ENCODE measurements around the gene ABCA2.

Gene ABCA2

DNA sequence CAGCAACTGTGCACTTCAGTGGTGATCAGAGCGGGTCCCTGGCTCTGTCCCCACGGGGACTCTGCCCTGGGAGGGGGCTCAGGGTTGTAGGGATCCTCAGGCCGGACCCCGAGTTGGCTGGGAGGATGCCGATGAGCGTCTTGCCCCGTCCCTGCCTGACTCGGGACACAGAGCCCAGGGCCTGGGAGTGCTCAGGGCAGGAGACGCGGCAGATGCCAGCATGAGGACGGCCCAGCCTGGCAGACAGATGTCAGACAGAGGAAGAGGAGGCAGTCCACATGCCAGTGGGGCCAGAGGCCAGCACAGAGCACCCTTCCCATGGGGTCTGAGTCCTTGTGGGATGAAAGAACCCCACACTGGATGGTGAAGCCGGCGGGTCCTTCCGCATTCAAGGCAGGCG lies 64.7 kb downstream of the ABCA2 start:
- DNase-seq: no peak

DNA sequence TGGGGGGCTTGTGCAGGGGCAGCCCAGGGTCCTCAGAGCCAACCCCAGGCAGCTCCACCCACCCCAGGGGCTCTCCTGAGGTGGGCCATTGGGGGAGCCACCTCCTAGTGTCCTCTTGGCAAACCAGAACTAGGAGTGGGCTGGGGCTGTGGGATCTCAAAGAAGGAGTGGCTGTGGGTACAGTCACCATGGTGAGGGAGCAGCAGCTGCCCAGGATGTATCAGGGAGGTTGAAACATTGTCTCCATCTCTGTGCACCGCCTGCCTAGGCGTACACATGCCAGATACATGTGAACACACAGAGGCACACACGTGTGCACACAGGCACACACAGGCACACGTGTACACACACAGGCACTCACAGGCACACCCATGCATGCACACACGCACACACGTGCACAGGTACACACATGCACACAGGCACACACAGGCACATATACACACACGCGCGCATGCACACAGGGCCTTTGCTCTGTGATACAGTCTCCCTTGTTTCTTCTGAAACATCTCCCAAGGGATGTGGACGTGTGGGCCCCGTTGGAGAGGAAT lies 65.3 kb downstream of the ABCA2 start:
- no peak for DNase-seq

DNA sequence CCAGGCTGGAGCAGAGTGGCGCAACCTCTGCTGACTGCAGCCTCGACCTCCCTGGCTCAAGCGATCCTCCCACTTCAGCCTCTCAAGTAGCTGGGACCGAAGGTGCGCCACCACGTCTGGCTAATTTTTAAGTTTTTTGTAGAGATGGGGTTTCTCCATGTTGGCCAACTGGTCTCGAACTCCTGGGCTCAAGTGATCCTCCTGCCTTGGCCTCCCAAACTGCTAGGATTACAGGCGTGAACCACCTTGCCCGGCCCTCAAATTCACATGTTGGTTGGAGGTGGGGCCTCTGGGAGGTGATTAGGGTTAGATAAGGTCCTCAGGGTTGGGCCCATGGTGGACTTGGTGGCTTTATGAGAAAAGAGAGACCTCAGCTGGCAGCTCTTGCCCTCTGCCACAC lies 65.9 kb downstream of the ABCA2 start:
- no peak for DNase-seq

DNA sequence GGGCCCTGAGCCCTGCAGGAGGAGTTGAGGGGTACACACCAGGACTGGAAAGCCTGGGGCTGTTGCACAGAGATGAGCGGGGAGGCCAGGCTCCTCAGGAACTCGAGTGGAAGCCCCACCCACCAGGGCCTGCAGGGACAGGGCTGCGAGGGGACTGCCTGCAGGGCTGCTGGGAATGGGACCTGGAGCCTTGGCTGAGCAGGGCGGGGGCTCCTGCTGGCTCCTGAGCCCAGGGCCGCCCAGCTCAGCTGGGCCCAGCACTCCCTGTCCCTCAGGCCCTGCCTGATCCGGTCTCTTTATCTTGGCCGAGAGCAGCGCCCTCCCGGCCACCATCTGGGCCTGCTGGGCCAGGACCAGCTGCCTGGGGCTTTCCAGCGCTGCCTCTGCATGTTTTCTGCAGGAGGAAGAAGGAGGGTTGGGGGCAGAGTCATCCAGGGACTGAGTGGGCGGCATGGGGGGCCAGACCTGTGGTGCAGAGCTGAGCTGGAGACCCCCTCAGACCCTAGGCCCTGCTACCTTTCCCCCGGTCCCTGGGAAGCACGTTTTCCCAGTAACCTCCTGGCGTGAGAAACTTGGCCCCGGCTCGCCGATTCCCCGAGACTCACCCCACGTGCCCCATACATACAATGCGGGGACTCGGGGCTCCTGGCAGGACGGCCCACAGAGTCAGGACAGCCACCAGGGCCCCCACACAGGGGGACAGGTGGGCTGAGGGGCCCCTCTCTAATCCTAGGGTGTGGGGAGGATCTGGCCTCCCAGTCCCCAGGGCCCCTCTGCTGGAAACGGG lies 66.6 kb downstream of the ABCA2 start:
- DNase-seq: no peak

DNA sequence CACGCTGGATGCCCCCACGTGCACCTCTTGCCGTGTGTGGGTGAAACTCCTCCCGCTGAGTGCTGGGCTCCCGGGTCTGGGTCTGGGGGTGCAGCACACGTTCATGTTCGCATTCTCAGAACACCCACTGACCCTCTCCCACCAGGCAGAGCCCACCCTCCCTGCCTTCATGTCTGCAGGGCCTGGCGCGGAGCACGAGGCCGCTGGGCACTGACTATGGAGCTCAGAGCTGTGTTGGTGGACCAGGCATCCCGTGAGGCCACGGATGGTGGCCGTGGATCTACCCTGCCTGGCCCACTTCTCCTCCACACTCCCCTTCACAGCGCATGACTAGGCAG lies 67.1 kb downstream of the ABCA2 start:
- no peak for DNase-seq

DNA sequence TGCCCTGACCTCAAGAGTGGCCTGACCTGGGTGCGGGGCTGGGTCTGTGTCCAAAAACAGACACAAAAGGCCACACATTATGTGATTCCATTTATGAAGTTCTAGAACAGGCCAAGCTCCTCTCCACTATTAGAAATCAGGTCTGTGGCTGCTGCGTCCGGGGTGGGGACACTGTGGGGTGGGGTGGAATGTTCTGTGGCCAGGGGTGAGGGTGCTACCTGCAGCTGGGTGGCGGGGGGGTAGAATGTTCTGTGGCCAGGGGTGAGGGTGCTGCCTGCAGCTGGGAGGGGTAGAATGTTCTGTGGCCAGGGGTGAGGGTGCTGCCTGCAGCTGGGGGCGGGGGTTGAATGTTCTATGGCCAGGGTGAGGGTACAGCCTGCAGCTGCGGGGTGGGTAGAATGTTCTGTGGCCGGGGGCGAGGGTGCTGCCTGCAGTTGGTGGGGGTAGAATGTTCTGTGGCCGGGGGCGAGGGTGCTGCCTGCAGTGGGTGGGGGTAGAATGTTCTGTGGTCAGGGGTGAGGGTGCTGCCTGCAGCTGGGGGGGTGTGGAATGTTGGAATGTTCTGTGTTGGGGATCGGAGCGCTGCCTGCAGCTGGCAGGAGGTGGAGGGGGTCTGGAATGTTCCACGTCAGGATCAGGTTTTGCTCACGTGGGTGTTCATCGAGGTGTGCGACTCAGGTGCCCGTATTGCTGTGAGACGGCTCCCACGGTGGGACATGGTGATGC lies 67.7 kb downstream of the ABCA2 start:
- DNase-seq: no peak

DNA sequence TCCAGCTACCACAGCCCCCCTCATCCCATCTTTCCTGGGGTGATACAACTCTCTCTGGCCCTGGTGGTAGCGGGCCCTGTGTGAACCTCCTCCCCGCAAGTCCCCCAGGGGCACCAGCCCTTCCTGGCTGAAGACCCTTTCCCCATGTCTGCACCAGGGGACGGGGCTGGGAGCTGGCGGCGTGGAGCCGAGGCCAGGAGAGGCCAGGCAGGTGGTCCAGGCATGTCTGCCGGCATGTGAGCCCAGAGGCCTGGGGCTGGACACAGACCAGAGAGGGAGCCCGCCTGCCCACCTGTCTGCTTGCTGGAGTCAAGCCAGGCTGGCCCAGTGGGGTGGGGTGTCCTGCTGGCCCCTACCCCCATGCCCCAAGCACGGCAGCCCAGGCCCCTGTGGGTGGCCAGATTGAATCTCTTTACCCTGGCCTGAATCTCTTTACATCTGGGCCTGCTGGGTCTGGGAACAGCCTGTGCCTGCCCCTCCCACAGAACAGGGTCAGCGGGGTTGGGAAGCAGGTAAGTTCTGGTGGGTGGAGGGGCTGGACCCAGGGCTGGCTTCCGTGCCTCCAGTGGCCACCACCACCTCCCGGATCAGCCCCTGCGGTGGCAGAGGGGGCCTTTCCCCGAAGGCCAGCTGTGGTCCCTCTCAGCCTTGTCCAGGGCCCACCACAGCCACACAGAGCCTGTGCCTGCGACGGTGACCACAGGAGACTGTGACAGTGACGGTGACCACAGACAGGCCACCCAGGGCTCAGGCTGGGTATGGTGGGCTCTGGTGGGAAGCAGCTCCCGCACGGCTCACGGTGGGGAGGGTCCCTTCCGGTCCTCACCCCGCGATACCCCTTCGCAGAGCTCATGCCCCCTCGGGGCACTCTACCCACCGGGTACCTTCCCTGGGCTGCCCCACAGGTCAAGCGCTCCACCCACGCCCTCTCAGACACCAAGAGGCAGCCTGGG lies 68.9 kb downstream of the ABCA2 start:
- no peak for DNase-seq

DNA sequence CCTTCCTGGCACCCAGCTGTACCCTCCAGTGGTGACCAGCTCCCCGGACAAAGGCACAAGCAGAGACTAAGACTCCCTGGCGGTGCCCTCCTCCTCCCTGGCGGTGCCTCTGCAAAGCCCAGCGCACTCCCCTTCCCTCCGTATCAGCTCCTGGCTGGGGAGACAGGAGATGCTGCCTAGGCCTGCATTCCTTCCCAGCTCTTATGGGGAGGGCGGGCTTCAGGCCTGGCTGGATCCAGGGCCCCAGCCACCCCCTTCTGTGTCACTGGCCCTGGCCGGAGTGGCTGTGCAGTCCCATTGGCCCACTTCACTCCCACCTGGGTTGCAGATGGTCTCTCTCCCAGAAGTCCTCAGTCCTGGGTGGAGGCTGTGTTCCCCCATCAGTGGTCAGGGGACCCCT lies 69.6 kb downstream of the ABCA2 start:
- DNase-seq: no peak

DNA sequence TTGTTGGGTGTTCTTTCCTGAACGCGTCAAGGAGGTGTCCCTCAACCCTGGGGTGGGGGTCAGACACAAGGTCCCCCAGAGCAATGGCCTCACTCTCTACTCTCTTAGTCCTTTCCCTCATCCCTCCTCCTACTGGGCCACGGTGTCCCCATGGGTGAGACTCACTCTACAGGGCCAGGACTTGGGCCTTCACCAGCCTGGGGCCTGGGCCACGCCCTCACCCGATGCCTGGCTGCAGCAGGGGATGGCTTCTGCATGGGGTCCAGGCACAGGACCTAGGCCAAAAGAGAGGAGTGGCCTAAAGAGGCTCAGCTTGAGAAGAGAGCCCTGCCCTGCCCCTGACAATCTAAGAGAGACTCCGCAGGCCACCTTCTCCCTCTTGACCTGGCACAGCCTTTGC lies 70.1 kb downstream of the ABCA2 start:
- no peak for DNase-seq

DNA sequence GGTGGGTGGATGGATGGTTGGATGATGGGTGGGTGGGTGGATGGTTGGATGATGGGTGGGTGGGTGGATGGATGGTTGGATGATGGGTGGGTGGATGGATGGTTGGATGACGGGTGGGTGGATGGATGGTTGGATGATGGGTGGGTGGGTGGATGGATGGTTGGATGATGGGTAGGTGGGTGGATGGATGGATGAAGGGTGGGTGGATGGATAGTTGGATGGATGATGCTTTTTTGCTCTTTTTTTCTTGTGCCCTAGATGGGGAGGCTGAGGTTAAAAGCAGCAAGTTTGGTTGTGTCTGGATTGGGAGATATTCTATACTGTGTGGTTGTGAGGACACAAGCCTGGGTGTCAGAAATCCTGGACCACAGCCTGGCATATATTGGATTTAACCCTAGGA lies 70.6 kb downstream of the ABCA2 start:
- no peak for DNase-seq

Measured in NCI-H2227 treated with DMSO at 0.1 percent for 48 hours (cell line).